Natural killer cell (primary cell): ENCODE data around the gene GCNT1. TPM values are rescaled to one million over a fixed set of nuclear protein-coding genes. Genes with fewer than 3 reads are reported as not detected.
"Not testable (repeated sequence)": the region's sequence is repeated elsewhere in the genome, so short reads cannot be mapped to it uniquely, and the experiment has no call there.

Experiments
- ATAC-seq, 3 donors: fragments of 150-1000 bp in 2 of 3; fragments of 200-7000 bp in 1 of 3; cut with Tn5 transposase; 1 replicate in 1 of 3; 2 replicates in 2 of 3; pipeline ENCODE4 v1.10.0; 2021; ENCODE audit warnings: mild to moderate bottlenecking in 2 of 3, moderate library complexity in 2 of 3
- DNase-seq, 2 donors: peaks; one replicate each; pipeline versions ENCODE4 v3.0.0 to v3.0.0-alpha.2; 2013 to 2021; ENCODE audit warnings: mixed read lengths in 1 of 2
- H3K27ac ChIP-seq: one replicate; pipeline ENCODE4 v1.5.1; 2013; ENCODE audit warnings: mild to moderate bottlenecking, low read length
- H3K27me3 ChIP-seq: one replicate; pipeline ENCODE4 v1.6.1; 2013; ENCODE audit warnings: low read length; ENCODE audit not compliant: control insufficient read depth, insufficient read depth
- H3K36me3 ChIP-seq: one replicate; pipeline ENCODE4 v1.6.1; 2013; ENCODE audit warnings: low read length; ENCODE audit not compliant: control insufficient read depth, insufficient read depth
- H3K4me1 ChIP-seq: one replicate; pipeline ENCODE4 v1.6.1; 2013; ENCODE audit warnings: low read length; ENCODE audit not compliant: control insufficient read depth, insufficient read depth
- H3K4me3 ChIP-seq: one replicate; pipeline ENCODE4 v1.5.1; 2013; ENCODE audit warnings: low read length
- H3K9me3 ChIP-seq: one replicate; pipeline ENCODE4 v1.6.1; 2013; ENCODE audit warnings: low read length; ENCODE audit not compliant: control insufficient read depth, insufficient read depth
- H3K27ac Mint-ChIP-seq, 2 donors: one replicate each; pipeline ENCODE4 v1.8.0; 2022; ENCODE audit warnings: mild to moderate bottlenecking in 2 of 2, mixed read lengths in 2 of 2, moderate library complexity in 1 of 2
- H3K27me3 Mint-ChIP-seq, 2 donors: one replicate each; pipeline ENCODE4 v1.8.0; 2022; ENCODE audit warnings: low read depth in 2 of 2, mixed read lengths in 2 of 2
- H3K36me3 Mint-ChIP-seq: one replicate; pipeline ENCODE4 v1.8.0; 2022; ENCODE audit warnings: mixed read lengths
- H3K4me1 Mint-ChIP-seq, 2 donors: one replicate each; pipeline ENCODE4 v1.8.0; 2022; ENCODE audit warnings: mixed read lengths in 2 of 2
- H3K4me3 Mint-ChIP-seq: one replicate; pipeline ENCODE4 v1.8.0; 2022; ENCODE audit warnings: mild to moderate bottlenecking, moderate library complexity, mixed read lengths
- H3K9me3 Mint-ChIP-seq, 2 donors: one replicate each; pipeline ENCODE4 v1.8.0; 2022; ENCODE audit warnings: mixed read lengths in 2 of 2
- CTCF ChIP-seq: fragments of 200-600 bp; IDR thresholded peaks from one replicate; pipeline ENCODE4 v1.8.0; 2022; ENCODE audit warnings: antibody characterized with exemption
- WGBS: methylation state at CpG from one replicate; pipeline ENCODE4 v1.1.7; 2013; ENCODE audit warnings: missing lambda C conversion rate; ENCODE audit not compliant: insufficient coverage; 5-methylcytosine and 5-hydroxymethylcytosine counted together
- intact Hi-C: fragments of 100-400 bp; cut with micrococcal nuclease; formaldehyde crosslinking; loops from one replicate; pipeline ENCODE4 v1.14.2; 2022
- total RNA-seq, 4 donors: library from RNA; stranded (reverse); fragments of 120-200 nt in 1 of 4; gene quantifications; one replicate each; pipeline versions ENCODE4 v1.2.3 to v1.2.4, GENCODE V29; 2013 to 2022

The GCNT1 gene
- total RNA-seq, 3 donors from 2014 or later (not counting 1 experiment from before 2014, with no cell fraction given), result 8.6 to 23.7 (median 18.5) TPM

DNA sequence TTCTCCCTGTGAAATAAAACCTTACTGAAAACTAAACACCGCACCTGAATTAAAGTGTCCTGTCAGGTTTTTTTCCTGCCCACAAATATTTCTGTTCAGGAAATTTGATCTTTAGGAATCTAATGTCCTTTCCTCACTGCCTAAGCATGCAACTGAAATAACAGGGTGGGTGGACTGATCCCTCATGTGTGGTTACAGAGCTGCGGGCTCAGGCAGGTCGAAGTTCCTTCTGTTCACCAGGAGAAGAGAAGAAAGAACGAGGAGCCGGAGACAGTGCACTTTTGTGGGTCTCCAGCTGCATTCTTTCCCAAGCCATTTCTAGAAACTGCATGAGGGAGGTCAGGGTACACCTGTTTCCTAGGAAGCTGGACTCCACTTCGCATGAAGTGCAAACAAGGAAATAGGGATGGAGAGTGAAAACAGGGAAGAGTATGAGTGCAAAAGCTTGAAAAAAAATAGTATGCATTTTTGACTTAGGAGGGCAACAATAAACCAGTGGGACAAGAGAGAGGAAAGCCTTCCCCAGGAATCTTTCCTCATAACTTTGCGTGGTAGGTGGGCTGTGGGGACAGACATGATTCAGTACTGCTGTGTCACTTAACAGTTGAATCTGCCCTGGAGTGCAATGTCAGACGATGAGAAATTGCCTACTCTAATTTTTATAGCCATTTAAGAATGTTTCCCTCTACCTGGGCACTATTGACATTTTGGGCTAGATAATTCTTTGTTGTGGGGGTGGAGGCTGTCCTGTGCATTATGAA lies 60.3 kb downstream of the GCNT1 start:
- Histone ChIP-seq H3K27me3 (no peaks in the 10 kb centered on the region), H3K9me3 (no peaks in the 10 kb centered on the region), H3K36me3 (no peaks in the 10 kb centered on the region), H3K27ac (no peak overlapping the region), H3K4me1 (peaks cover 3% of the 10 kb centered on the region), H3K4me3 (no peak overlapping the region)
- no peak overlapping the region for H3K4me3 Mint-ChIP-seq
- intact Hi-C loops, result no loop called here
- no peak for TF ChIP-seq CTCF
- H3K9me3 Mint-ChIP-seq, result no peaks in the 10 kb centered on the region
- WGBS, result 97% methylated on average over 8 of the region's 8 CpGs
- peaks cover 0 to 4% of the 10 kb centered on the region in 2 donors for H3K27me3 Mint-ChIP-seq
- peaks cover 6% of the 10 kb centered on the region for H3K36me3 Mint-ChIP-seq
- no peak overlapping the region for H3K27ac Mint-ChIP-seq
- DNase-seq (no peak), ATAC-seq (no peak)
- H3K4me1 Mint-ChIP-seq, result peaks cover 0 to 8% of the 10 kb centered on the region in 2 donors

GRCh38 chr9:76521244-76521681 lies 62.3 kb downstream of the GCNT1 start:
- Histone ChIP-seq H3K4me1 (peaks cover 2% of the 10 kb centered on the region), H3K4me3 (no peak overlapping the region), H3K27ac (no peak overlapping the region), H3K36me3 (no peaks in the 10 kb centered on the region), H3K9me3 (no peaks in the 10 kb centered on the region), H3K27me3 (no peaks in the 10 kb centered on the region)
- TF ChIP-seq CTCF, result no peak
- ATAC-seq (no peak), DNase-seq (no peak)
- H3K36me3 Mint-ChIP-seq, result peaks cover 6% of the 10 kb centered on the region
- no peak overlapping the region for H3K27ac Mint-ChIP-seq
- intact Hi-C loops, result no loop called here
- no peak overlapping the region for H3K4me3 Mint-ChIP-seq
- H3K9me3 Mint-ChIP-seq, result no peaks in the 10 kb centered on the region
- no peaks in the 10 kb centered on the region for H3K27me3 Mint-ChIP-seq
- 81% methylated on average over 6 of the region's 6 CpGs for WGBS
- H3K4me1 Mint-ChIP-seq, result peaks cover 7 to 13% of the 10 kb centered on the region in 2 donors

GRCh38 chr9:76521906-76522305 lies 62.9 kb downstream of the GCNT1 start:
- Histone ChIP-seq H3K27ac (no peak overlapping the region), H3K27me3 (no peaks in the 10 kb centered on the region), H3K4me3 (no peak overlapping the region), H3K36me3 (no peaks in the 10 kb centered on the region), H3K4me1 (no peaks in the 10 kb centered on the region), H3K9me3 (no peaks in the 10 kb centered on the region)
- TF ChIP-seq CTCF, result no peak
- H3K36me3 Mint-ChIP-seq, result peaks cover 6% of the 10 kb centered on the region
- no peaks in the 10 kb centered on the region for H3K9me3 Mint-ChIP-seq
- DNase-seq, result no peak
- no peak overlapping the region for H3K4me3 Mint-ChIP-seq
- H3K27ac Mint-ChIP-seq, result no peak overlapping the region
- intact Hi-C loops, result no loop called here
- H3K27me3 Mint-ChIP-seq, result no peaks in the 10 kb centered on the region
- WGBS, result 93% methylated on average over 3 of the region's 3 CpGs
- ATAC-seq, result no peak
- peaks cover 9 to 10% of the 10 kb centered on the region in 2 donors for H3K4me1 Mint-ChIP-seq

DNA sequence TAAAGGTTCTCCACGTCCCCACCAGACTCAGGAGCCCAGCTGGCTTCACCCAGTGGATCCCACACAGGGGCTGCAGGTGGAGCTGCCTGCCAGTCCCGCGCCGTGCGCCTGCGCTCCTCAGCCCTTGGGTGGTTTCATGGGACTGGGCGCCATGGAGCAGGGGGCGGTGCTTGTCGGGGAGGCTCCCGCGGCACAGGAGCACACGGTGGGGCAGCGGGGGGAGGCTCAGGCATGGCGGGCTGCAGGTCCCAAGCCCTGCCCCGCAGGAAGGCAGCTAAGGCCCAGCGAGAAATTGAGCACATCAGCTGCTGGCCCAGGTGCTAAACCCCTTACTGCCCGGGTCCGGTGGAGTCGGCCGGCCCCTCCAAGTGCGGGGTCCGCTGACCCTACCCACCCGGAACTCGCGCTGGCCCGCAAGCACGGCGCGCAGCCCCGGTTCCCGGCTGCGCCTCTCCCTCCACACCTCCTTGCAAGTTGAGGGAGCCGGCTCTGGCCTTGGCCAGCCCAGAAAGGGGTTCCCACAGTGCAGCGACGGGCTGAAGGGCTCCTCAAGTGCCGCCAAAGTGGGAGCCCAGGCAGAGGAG lies 64.7 kb downstream of the GCNT1 start:
- DNase-seq, H3K4me1 ChIP-seq, H3K27me3 Mint-ChIP-seq, H3K27ac ChIP-seq, H3K9me3 ChIP-seq, H3K4me3 Mint-ChIP-seq, H3K36me3 ChIP-seq, H3K27ac Mint-ChIP-seq, H3K36me3 Mint-ChIP-seq, H3K27me3 ChIP-seq, ATAC-seq, H3K4me3 ChIP-seq, H3K9me3 Mint-ChIP-seq, intact Hi-C loops, H3K4me1 Mint-ChIP-seq: not testable (repeated sequence)
- WGBS, result 95% methylated on average over 36 of the region's 36 CpGs
